Subcutaneous abdominal adipose tissue (tissue), 5 donors: ENCODE results near the gene ALAS1.
"Not testable (repeated sequence)": the region's sequence is repeated elsewhere in the genome, so short reads cannot be mapped to it uniquely, and the experiment has no call there.

Source experiments
- H3K27ac ChIP-seq: one replicate; pipeline ENCODE4 v1.7.0; 2013; ENCODE audit warnings: low read depth, mild to moderate bottlenecking, inconsistent platforms, low read length, moderate library complexity
- H3K27me3 ChIP-seq, 5 donors: one replicate each; pipeline ENCODE4 v1.7.0; 2013; ENCODE audit warnings: low read length in 5 of 5, inconsistent platforms in 1 of 5; ENCODE audit not compliant: control insufficient read depth in 5 of 5, insufficient read depth in 4 of 5
- H3K36me3 ChIP-seq, 5 donors: one replicate each; pipeline ENCODE4 v1.7.0; 2013; ENCODE audit warnings: low read length in 5 of 5; ENCODE audit not compliant: control insufficient read depth in 5 of 5, insufficient read depth in 5 of 5
- H3K4me1 ChIP-seq, 5 donors: one replicate each; pipeline ENCODE4 v1.7.0; 2013; ENCODE audit warnings: low read length in 5 of 5, mild to moderate bottlenecking in 3 of 5, moderate library complexity in 1 of 5; ENCODE audit not compliant: control insufficient read depth in 5 of 5, insufficient read depth in 5 of 5
- H3K4me3 ChIP-seq, 5 donors: one replicate each; pipeline ENCODE4 v1.7.0; 2013; ENCODE audit warnings: low read length in 5 of 5, low read depth in 1 of 5
- H3K9ac ChIP-seq, 5 donors: one replicate each; pipeline ENCODE4 v1.7.0; 2013; ENCODE audit warnings: low read length in 5 of 5, mild to moderate bottlenecking in 4 of 5, moderate library complexity in 3 of 5
- H3K9me3 ChIP-seq, 5 donors: one replicate each; pipeline ENCODE4 v1.7.0; 2013; ENCODE audit warnings: low read length in 5 of 5; ENCODE audit not compliant: control insufficient read depth in 5 of 5
- donor health status: healthy.
- donor health status: healthy.
- donor health status: healthy.
- donor health status: healthy.
- donor health status: healthy.

ALAS1 gene

DNA sequence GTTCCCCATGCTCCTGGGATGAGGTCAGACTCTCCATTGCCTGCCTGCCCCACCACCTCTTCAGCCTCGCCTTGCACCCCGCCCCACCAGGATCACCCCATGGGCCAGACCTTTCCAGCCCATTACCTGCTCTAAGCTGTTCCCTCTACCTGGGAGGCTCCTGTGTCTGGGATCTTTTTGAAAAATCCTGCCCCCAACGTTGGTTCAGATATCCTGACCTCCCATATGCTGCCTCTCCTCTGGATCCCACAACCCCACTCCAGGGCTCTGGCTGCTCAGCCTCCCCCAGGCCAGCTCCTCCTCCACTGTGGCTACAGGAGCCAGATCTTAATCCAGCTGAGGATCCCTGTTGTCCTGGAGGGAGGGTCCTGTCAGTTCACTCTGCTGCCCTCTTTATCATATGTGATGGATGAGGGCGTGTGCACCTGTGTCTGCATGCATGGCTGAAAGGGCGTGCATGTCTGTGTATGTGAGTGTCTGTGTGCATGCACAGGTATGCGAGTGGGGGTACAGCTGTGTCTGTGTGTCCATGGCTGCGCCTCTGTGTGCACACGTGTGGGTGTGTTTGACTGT, 21.7 kb upstream of the ALAS1 start:
- Histone ChIP-seq H3K27ac (no peak overlapping the region), H3K27me3 (no peaks in the 10 kb centered on the region), H3K9ac (no peak overlapping the region), H3K4me1 (peaks cover 7 to 28% (median 19%) of the 10 kb centered on the region in 5 donors), H3K9me3 (no peaks in the 10 kb centered on the region), H3K36me3 (no peaks in the 10 kb centered on the region), H3K4me3 (no peak overlapping the region)

DNA sequence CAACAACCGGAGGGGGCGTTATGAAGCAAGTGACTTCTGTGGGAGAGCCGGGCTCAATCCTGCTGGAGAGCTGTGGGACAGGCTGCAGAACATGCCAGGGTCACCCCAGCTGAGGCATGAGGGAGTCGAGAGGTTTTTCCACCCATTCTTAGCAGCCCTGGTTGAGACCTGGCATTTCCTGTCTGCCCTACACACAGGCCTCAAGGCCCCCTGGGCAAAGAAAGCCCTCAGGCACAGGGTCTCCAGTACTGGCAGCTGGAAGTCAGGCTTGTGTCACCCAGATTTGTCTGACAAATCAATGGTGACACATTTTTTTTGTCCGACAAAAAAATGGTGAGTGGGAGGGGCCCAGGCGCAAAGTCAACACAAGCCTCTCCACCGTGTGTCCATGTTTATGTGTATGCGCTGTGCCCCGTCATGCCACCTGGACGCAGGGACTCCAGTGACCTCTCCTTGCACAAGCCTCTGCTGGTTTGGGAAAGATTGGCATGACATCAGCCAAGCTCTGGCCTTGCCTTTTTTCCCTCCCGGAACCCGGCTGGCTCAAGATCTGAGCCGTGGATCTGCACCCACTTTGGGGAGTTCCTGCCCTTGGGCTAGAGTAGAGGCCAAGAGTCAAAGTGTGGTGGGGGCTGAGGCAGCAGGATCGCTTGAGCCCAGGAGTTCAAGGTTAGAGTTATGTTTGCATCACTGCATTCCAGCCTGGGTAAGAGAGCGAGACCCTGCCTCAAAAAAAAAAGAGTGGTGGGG, 20.8 kb upstream of the ALAS1 start:
- Histone ChIP-seq H3K36me3 (no peaks in the 10 kb centered on the region), H3K4me1 (peaks cover 7 to 37% (median 28%) of the 10 kb centered on the region in 5 donors), H3K27me3 (no peaks in the 10 kb centered on the region), H3K9me3 (no peaks in the 10 kb centered on the region), H3K4me3 (no peak overlapping the region), H3K9ac (peak overlapping the region in 1 of 5 donors; percentile 13), H3K27ac (peak overlapping the region; percentile 30)

DNA sequence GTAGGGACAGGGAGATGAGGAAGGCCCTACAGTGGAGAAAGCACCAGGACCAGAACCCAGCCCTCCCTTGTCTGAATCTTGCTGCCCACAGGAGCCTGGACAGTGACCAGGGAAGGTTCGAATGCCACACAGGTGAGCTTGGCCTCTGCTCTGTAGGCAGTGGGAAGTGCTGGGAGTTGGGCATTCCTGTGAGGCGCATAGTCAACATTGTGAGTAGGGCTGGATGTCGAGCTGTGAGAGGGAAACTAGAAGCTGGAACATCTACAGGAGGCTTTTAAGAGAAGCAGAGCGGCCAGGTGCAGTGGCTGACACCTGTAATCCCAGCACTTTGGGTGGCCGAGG, 20.3 kb upstream of the ALAS1 start:
- H3K9ac ChIP-seq = peak overlapping the region in 1 of 5 donors; percentile 13
- peak overlapping the region; percentile 30 for H3K27ac ChIP-seq
- H3K4me1 ChIP-seq = peaks cover 7 to 38% (median 31%) of the 10 kb centered on the region in 5 donors
- no peaks in the 10 kb centered on the region for H3K27me3 ChIP-seq
- H3K36me3 ChIP-seq = no peaks in the 10 kb centered on the region
- no peak overlapping the region for H3K4me3 ChIP-seq
- H3K9me3 ChIP-seq = no peaks in the 10 kb centered on the region

DNA sequence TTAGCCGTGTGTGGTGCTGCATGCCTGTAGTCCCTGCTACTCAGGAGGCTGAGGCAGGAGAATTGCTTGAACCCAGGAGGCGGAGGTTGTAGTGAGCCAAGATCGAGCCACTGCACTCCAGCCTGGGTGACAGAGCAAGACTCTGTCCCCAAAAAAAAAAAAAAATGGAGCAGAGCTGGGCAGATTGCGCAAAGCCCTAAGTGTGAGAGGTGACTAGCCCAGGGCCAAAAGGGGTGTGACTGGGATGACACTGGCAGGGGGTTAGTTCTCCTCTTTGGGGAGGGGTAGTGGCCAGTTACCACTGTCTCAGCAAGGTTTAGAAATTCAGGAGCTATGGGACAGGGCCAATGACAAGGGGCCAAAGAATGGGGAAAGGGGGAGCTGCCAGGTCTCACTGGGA, 19.8 kb upstream of the ALAS1 start:
- Histone ChIP-seq H3K9ac (peak overlapping the region in 2 of 5 donors; percentile 2 to 13), H3K4me1 (peaks cover 7 to 36% (median 27%) of the 10 kb centered on the region in 5 donors), H3K27ac (peak overlapping the region; percentile 30)
- not testable (repeated sequence) for H3K27me3 ChIP-seq, H3K36me3 ChIP-seq, H3K9me3 ChIP-seq, H3K4me3 ChIP-seq

DNA sequence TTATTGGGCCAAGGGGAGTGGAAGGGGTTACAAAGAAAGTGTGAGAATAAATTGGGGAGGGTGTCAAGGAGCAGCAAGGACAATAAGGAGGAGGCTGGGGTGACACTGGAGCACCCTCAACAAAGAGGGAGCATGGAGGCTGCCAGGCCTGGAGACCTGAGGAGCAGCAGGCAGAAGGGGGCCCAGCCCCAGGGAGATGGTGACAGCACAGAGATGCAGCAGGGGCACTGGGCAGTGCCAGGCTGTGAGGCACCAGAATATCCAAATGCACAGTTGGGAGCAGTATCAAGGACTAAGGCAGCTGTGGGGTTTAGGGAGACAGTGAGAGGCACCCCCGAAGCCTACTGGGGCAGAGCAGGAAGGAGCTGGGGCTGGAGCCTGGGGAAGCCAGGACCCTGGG, 19.4 kb upstream of the ALAS1 start:
- no peak overlapping the region for H3K27ac ChIP-seq
- peak overlapping the region in 1 of 5 donors; percentile 2 for H3K9ac ChIP-seq
- no peaks in the 10 kb centered on the region for H3K27me3 ChIP-seq
- H3K36me3 ChIP-seq = no peaks in the 10 kb centered on the region
- H3K4me3 ChIP-seq = no peak overlapping the region
- H3K4me1 ChIP-seq = peaks cover 7 to 35% (median 27%) of the 10 kb centered on the region in 5 donors
- H3K9me3 ChIP-seq = no peaks in the 10 kb centered on the region

DNA sequence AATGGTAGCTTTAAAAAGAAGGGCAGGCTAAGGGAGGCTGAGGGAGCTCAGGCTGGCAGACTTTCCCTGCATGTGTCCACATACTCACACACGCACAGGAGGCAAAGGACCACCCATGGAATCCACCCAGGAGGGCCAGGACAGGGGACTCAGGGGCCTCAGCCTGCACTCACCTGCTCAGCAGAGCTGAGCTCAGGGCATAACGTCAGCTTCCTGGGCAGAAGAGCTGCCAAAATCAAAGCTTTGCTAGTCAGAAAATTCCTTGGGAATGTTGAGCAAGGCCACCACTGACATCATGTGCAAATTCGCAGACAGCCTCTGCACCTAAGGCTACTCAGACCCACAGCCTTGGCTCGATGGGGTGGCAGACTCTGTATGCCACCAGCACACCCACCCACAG, 16.4 kb upstream of the ALAS1 start:
- peaks cover 8 to 39% (median 35%) of the 10 kb centered on the region in 5 donors for H3K4me1 ChIP-seq
- H3K36me3 ChIP-seq = no peaks in the 10 kb centered on the region
- H3K4me3 ChIP-seq = no peak overlapping the region
- H3K9me3 ChIP-seq = no peaks in the 10 kb centered on the region
- no peaks in the 10 kb centered on the region for H3K27me3 ChIP-seq
- no peak overlapping the region for H3K27ac ChIP-seq
- peak overlapping the region in 1 of 5 donors; percentile 11 for H3K9ac ChIP-seq

DNA sequence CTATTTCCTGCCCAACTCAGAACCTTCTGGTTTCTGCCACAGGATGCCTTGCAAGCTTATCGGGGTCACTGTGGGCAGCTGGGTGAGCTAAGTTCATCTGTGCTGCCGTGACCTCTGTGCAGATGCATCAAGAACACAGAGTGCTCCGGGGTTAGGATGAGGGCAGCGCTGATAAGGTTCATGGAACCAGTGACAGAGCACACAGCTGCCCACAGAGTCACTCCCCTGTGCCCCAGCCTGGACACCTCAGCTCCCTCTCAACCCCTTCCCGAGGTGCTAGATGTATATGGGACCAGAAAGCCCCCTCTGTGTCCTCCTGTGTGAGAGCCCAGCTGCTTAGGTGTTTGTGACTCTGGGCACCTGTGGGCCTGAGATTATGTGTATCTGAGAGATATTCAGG, 15.8 kb upstream of the ALAS1 start:
- Histone ChIP-seq H3K4me3 (no peak overlapping the region), H3K36me3 (no peaks in the 10 kb centered on the region), H3K27me3 (no peaks in the 10 kb centered on the region), H3K9ac (peak overlapping the region in 1 of 5 donors; percentile 11), H3K27ac (no peak overlapping the region), H3K4me1 (peaks cover 4 to 33% (median 28%) of the 10 kb centered on the region in 5 donors), H3K9me3 (no peaks in the 10 kb centered on the region)

DNA sequence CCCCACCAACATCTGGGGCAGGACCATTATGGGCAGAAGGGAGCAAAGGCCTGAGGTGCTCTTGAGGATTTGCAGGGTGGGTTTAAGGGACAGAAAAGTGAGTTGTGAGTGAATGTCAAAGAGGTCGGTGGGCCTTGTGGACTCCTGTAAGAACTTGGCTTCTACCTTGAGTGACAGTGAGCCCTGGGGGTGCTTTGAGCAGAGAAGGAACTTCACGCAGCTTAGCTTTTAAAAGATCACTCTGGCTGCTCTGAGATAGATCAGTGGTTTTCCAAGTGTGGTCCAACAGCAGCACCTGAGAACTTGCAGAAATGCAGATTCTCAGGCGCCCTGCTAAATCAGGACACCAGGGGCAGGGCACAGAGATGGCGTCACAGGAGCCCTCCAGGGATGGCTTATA, 15.3 kb upstream of the ALAS1 start:
- Histone ChIP-seq H3K27me3 (no peaks in the 10 kb centered on the region), H3K9ac (no peak overlapping the region), H3K27ac (no peak overlapping the region), H3K9me3 (no peaks in the 10 kb centered on the region), H3K36me3 (no peaks in the 10 kb centered on the region), H3K4me3 (no peak overlapping the region), H3K4me1 (peaks cover 2 to 28% (median 23%) of the 10 kb centered on the region in 5 donors)

DNA sequence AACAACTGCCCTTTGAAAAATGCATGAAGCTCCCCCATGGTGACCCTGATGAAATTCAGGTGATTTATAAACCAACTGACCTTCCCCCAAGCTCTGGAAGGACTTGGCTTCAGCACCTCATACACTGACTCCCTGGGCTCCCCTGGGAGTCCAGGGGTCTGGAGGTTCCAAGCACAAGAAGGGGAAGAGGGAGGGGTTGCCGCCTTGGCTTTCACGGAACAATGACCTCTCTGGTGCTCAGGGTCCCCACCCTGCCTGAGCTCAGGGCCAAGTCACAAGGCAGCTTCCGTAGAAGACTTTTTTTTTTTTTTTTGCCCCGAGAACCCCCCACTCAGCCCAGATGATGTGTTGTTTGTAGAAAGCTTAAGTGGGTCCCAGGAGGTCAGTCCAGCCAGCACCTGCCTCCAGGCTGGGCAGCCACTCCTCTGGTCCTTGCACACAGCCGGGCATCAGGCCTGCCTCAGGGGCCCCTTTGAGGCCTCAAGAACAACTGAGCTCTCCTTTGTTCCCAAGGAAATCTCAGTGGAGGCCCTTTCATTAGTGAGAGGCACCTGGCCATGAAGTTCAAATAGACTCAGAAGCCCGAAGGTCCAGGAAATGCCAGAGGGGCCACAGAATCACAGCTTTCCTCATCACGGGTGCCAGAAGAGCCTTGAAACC, 14.0 kb upstream of the ALAS1 start:
- no peak overlapping the region for H3K27ac ChIP-seq
- no peak overlapping the region for H3K4me3 ChIP-seq
- no peaks in the 10 kb centered on the region for H3K9me3 ChIP-seq

DNA sequence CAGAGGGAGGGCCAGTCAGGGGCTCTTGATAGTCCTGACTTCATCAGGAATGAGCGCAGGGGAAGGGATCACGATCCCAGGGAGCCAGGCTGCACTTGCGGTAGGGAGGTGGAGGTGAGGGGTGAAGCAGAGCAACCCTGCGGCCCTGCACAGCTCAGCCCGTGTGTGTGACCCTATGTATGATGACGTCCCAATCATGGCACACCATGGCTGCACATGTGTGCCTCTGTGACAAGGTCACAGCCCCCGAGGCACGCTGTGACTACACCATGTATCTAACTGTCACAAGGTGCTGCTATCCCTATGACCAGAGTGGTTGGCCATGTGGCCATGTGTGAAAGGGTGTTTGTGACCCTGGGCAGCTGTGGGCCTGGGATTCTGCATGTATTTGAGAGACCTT, 13.3 kb upstream of the ALAS1 start:
- H3K27me3 ChIP-seq = no peaks in the 10 kb centered on the region
- no peaks in the 10 kb centered on the region for H3K9me3 ChIP-seq
- H3K36me3 ChIP-seq = no peaks in the 10 kb centered on the region
- no peak overlapping the region for H3K4me3 ChIP-seq
- H3K4me1 ChIP-seq = peaks cover 2 to 27% (median 21%) of the 10 kb centered on the region in 5 donors
- H3K27ac ChIP-seq = no peak overlapping the region
- H3K9ac ChIP-seq = no peak overlapping the region

More for the DNA sequence above, 14.0 kb upstream of the ALAS1 start:
- H3K4me1 ChIP-seq = peaks cover 2 to 23% (median 20%) of the 10 kb centered on the region in 5 donors
- H3K9ac ChIP-seq = no peak overlapping the region
- no peaks in the 10 kb centered on the region for H3K36me3 ChIP-seq
- no peaks in the 10 kb centered on the region for H3K27me3 ChIP-seq
